HG03378 (cell line): Measurements from ENCODE around the gene ADRM1.

Experiments
- ATAC-seq: cut with Tn5 transposase; IDR thresholded peaks from one replicate; pipeline ENCODE4 v1.9.1; 2021; ENCODE audit warnings: mild to moderate bottlenecking, moderate library complexity; ENCODE audit not compliant: unreplicated experiment

The ADRM1 gene

DNA sequence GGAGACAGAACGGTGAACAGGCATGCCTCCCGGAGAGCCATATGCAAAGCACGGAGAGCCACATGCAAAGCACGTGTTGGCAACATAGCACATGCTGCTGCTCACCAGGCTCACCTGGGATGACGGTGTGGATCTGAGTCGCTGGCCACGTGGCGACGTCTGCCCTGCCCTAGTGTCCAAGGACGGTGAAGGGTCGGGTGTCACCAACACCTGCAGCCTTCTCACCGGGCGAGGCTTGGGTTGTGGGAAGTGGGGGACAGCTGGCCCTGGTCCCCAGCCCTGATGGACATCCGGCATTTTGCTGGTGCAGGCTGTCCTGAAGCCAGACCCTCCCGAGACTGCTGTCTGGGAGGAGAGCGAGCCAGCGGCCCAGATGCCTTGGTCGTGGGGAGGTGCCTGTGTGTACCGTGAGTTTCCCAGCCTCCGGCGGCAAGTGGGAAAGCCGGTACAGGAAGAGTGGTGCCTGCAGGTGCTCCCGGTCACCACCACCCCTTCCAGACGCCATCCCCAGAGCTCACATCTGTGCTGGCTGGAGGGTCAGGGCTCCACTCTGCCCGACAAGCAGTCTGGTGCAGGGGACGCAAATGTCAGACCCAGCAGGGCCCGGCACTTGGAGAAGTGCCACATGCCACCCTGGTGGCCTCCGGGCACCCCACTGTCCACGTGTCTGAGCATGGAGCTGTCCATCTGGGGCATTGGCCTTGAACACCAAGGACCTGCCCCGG, 5.9 kb upstream of the ADRM1 start:
- ATAC-seq, result no peak

DNA sequence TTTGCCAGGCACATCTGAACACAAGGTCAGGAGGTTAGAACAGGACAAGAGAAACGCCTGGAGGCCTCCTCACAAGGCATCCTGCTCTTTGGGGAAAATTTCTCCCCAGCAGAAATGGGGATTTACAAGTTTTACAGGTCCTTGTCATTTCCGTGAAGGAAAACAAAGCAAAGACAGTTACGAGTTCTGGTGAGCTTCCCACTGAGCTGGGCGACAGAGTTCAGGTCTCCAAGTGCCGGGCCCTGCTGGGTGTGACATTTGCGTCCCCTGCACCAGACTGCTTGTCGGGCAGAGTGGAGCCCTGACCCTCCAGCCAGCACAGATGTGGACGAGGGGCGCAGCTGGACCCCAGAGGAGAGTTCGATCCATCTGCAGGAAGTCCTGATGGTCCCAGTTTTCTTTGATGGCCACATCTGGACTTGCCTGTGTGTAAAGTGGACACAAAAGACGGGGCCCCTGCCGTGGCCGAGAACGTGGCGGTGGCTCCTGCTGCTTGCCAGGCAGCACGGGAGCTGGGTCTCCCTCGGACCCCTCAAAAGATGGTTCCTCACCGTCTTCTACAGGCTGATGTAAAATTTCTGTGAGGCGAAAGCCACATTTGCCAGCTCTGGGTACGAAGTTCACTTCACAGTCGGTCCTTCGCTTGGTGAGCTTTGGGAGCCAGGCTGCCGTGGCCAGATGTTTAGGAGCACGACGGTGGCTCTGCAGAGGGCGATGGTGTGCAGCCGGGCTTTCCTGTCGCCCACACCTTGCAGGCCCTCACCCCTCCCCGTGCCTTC, 5.2 kb upstream of the ADRM1 start:
- no peak for ATAC-seq

- ATAC-seq, result no peak
Observed at GRCh38 chr20:62298577-62299249, 4.1 kb upstream of the ADRM1 start.

DNA sequence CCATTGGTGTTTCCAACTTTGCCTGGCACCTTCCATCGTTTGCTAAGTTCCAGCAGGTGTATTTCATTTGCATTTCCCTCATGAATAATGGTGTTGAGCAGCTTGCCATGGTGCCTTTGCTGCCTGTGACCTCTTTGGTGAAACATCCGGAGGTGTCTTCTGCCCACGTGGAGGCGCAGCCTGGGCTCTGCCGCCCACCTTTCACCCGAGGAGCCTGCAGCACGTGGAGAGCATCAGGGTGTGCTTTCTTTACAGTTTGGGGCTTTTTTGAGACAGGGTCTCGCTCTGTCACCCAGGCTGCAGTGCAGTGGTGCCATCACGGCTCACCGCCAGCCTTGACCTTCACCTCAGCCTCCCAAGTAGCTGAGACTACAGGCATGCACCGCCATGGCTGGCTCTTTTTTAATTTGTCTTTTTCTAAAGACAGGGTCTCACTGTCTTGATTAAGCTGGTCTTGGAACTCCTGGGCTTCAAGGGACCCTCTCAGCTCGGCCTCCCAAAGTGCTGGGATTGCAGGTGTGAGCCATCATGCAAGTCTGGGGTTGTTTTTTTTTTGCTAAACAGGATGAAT, 3.0 kb upstream of the ADRM1 start:
- ATAC-seq, result no peak

DNA sequence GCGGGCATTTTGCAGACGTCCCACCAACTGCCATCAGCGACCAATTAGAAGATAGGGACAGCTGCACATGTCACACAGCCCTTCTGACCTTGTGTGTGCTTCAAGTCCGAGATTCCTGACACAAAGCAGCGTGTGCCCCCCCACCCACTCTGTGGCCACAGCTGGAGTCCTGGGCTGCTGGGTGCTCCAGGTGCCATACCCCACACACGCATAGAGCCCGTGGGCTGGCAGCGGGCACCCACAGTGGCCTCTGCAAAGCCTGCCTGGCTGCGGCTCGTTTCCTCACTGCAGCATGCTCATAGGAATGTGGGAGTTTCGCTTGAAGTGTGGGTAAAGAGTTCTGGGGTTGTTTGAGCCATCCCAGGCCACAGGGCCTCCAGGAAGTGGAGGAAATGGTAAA, 2.5 kb upstream of the ADRM1 start:
- ATAC-seq, result no peak

DNA sequence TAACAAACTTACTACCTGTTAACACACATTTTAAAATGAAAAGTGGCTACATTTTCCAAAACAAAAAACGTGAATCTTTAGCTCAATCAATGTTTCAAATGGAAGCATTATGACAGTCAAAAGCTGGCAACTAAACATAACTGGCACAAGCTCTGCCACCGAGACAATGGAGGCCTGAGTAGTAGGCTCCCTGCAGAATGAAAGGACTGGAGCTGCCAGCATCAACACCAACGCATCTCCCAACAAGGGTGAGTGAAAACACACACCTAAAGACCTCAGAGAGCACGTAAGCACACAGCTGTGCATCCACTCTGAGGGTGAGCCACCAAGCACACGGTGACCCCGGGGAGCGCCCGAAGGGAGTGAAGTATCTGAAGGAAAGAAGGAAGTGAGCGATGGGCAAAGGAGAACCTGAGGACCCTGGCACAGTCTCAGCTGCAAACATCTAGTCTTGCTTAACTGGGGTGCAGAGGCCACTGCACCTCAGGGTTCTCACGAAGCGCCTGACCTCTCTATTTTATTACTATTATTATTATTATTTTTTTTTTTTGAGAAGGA, 1.6 kb upstream of the ADRM1 start:
- ATAC-seq, result no peak

DNA sequence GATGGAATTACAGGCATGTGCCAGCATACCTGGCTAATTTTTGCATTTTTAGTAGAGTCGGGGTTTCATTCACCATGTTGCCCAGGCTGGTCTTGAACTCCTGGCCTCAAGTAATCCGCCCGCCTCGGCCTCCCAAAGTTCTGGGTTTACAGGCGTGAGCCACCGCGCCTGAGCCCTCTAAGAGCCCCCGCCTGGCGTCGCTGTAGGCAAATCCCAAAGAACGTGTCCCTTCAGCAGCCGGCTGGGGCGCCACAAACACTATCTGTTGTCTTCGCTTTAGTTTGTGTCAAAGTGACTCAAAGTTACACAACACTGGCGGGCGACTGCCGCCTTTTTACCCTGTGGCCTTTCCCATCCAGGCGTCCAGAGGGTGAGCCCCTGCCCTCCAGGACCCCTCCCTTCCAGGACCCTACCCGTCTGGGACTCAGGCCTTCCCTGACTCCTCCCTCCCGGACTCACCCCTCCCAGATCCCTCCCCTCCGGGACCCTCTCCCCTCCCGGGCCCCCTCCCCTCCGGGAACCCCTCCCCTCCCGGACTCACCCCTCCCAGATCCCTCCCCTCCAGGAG, 940 bp upstream of the ADRM1 start:
- peak; percentile 51 for ATAC-seq

DNA sequence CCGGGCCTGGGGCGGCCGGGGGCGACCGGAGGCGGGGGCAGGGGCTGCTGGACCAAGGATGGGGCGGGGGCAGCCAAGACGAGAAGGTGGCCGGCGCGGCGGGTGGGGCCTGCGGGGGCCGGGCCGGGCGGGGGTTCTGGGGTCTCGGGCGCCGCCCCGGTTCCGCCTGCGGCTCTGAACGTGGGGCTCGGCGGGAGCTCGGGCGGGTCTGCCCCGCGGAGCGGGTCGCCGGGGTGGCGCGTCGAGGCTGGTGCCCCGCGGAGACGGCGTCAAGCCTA, 204 bp downstream of the ADRM1 start:
- ATAC-seq, result no peak

DNA sequence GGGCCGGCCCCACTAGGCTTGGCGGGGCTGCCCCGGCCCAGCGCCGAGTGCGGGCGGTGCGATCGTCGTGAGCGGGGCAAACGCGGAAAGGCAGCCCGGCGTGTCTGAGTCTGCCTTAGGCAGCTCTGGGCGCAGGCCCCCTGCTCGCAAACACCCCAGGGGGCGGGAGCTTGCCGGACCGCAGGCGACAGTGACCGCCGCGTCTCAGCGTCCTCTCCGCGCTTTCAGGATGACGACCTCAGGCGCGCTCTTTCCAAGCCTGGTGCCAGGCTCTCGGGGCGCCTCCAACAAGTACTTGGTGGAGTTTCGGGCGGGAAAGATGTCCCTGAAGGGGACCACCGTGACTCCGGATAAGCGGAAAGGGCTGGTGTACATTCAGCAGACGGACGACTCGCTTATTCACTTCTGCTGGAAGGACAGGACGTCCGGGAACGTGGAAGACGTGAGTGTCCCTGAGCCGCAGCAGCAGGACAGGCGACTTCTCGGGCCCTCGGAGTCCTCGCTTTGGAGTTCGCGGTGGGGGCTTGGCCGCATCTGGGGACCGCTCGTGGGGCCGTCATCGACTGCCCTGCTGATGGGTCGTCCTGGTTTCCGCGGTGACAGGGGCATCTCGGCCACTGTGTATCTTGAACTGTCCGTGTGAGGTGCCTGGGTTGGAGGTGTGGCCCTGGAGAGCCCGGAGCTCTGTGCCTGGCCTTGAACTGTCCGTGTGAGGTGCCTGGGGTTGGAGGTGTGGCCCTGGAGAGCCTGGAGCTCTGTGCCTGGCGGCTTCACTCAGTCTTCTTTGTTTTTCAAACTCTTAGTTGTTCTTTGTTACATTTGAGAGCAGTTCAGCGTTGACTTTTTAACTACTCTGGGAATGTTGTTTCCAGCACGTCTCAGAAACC, 786 bp downstream of the ADRM1 start:
- ATAC-seq, result no peak

- no peak for ATAC-seq
Observed at GRCh38 chr20:62304331-62305148, 1.7 kb downstream of the ADRM1 start.

GRCh38 chr20:62305149-62305764, 2.5 kb downstream of the ADRM1 start:
- ATAC-seq, result no peak

DNA sequence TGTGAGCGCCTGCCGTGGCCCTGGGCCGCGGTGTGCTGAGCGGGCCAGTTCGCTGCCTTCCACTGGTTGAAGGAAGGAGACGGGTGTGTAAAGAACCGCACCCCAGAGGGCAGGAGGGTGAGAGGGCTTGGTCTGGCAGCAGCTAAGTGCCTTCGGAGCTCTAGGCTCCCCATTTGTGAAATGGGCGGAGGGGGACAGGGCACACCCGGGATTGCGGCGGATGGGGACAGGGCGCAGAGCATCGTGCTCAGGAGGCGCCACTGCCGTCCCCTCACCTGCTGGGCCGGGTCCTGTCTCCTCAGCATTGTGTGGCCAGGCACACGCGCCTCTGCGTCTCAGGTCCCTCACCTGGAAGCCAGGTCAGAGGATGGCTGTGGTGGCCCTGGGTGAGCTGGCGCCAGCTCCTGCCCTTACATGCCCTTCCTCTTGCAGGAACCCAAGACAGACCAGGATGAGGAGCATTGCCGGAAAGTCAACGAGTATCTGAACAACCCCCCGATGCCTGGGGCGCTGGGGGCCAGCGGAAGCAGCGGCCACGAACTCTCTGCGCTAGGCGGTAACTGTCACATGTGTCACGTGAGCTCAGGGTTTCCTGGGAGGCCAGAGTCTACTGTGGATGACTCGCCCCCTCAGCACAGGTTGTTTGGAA, 3.1 kb downstream of the ADRM1 start:
- no peak for ATAC-seq

- ATAC-seq, result no peak
Observed at GRCh38 chr20:62306414-62307187, 3.8 kb downstream of the ADRM1 start.

DNA sequence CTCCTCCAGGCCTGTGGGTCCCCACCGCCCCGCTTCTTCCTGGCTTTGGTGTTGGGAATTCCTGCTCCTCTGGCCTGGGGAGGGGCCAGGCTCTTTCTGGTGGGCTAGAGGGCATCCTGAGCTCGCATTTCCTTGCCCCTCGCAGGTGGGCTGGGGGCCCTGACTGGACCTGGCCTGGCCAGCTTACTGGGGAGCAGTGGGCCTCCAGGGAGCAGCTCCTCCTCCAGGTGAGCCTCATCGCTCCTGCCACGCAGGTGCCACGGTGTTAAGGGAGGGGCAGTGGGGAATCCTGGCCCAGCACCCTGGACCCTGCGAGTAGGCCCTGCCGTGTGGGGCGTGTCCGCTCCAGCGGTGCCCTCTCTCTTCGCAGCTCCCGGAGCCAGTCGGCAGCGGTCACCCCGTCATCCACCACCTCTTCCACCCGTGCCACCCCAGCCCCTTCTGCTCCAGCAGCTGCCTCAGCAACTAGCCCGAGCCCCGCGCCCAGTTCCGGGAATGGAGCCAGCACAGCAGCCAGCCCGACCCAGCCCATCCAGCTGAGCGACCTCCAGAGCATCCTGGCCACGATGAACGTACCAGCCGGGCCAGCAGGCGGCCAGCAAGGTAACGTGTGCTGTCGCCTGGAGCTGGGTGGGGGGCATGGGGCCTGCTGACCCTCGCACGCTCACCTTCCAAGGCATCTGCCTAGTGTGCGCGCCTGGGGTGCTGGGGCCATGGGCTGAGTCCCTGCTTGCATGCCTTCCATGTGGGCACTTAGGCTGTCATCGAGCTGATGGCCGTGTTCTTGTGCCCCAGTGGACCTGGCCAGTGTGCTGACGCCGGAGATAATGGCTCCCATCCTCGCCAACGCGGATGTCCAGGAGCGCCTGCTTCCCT, 4.7 kb downstream of the ADRM1 start:
- ATAC-seq, result no peak

DNA sequence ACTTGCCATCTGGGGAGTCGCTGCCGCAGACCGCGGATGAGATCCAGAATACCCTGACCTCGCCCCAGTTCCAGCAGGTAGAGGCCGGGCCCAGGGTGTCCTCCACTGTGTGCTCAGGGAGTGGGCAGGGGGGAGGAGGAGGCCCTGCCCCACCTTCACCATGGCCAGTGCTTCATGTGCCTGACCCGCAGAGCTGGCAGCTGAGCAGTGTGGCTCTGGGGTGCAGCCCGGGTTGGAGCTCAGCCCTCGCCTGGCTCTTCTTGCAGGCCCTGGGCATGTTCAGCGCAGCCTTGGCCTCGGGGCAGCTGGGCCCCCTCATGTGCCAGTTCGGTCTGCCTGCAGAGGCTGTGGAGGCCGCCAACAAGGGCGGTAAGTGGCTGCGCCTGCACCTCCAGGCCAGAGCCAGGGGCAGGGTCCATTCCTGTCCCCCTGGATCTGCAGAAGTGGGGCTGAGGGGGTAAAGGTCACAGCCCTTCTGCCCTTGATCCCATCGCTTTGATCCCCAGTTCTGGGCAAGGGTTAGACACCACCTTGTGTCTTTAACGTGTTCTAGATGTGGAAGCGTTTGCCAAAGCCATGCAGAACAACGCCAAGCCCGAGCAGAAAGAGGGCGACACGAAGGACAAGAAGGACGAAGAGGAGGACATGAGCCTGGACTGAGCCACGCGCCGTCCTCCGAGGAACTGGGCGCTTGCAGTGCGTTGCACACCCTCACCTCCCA, 5.5 kb downstream of the ADRM1 start:
- ATAC-seq, result no peak
